Caki2 (cell line): ENCODE data around the gene NFATC3. TPM values are rescaled to one million over a fixed set of nuclear protein-coding genes. Genes with fewer than 3 reads are reported as not detected.

Experiments
- DNase-seq: peaks from one replicate; pipeline ENCODE4 v3.0.0-alpha.2; 2015; ENCODE audit warnings: low read depth
- in situ Hi-C: cut with HindIII; loops from 2 replicates; pipeline ENCODE4 v1.10.0; 2016; ENCODE audit warnings: low sequenced_read_pairs, low pct_unique_long_range_greater_than_20kb, mixed read lengths
- total RNA-seq: library from RNA; depleted of rRNA; stranded (reverse); fragments of >200 nt; shearing (Covaris generic); gene quantifications from 2 replicates; pipeline ENCODE4 v1.2.3, GENCODE V29; 2014; ENCODE audit warnings: low replicate concordance

NFATC3 gene
- total RNA-seq, 1 experiment from 2014 or later = 15.9 TPM

DNA sequence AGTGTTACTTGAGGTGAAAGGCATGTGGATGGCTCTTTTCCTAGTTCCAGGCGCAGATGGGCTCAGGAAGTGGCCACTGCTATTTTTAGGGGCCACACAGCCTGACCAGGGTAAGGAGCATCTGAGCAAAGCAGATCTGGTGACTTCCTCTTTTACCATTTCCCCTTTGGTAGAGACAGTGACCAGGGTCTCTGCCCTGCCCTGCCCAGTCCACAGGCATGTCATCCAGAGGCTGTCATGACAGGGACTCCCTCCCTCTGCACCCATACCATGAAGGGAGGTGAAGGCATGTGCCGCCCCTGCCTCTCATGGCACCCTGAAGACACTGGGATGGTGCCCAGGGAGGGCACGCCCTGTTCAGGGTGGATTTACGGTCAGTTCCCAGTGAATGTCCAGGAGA is 162.2 kb downstream of the NFATC3 start:
- in situ Hi-C loops = no loop called here
- DNase-seq = no peak

DNA sequence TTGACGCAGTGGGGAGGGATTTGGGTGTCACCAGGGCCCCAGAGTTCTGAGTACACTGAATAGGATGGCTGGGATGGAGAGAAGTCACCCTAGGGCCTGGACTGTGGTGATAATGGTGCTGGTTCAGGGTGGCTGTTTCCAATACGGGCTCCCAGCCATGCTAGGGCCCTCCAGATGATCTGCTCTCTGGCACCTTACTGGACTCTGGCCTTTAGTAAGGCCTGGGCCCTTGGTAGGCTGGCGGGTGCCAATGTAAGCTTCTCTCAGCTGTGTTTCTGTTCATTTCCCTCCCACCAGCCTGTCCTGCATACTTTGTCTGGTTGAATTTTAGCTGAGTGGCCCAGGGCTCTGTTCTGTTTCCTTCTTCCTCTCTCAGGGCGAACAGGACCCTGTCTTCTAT is 162.8 kb downstream of the NFATC3 start:
- no peak for DNase-seq
- in situ Hi-C loops = no loop called here

- in situ Hi-C loops = no loop called here
- DNase-seq = no peak
Observed at GRCh38 chr16:68249371-68249770, 164.2 kb downstream of the NFATC3 start.

GRCh38 chr16:68250951-68251350 is 165.8 kb downstream of the NFATC3 start:
- DNase-seq = no peak
- in situ Hi-C loops = no loop called here

- no peak for DNase-seq
- in situ Hi-C loops = no loop called here
Observed at GRCh38 chr16:68251832-68252231, 166.7 kb downstream of the NFATC3 start.

DNA sequence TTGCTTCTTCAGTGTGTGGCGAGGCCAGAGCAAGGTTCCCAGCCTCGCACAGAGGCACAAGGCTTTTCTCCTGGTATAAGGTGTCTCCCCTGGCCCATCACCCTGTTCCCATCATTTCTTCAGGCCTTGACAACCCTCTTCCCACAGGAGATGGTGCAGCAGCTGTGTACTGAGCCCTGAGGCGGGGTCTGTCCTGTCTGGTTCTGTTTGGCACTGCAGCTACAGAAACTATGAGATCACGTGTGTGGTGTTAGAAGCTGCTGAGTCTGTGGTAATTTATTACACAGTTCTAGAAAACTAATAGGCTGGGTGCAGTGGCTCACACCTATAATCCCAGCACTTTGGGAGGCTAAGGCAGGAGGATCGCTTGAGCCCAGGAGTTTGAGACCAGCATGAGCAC is 167.2 kb downstream of the NFATC3 start:
- in situ Hi-C loops = no loop called here

GRCh38 chr16:68253721-68254120 is 168.6 kb downstream of the NFATC3 start:
- DNase-seq = no peak
- in situ Hi-C loops = no loop called here

More for the DNA sequence above, 167.2 kb downstream of the NFATC3 start:
- DNase-seq = no peak

GRCh38 chr16:68255712-68256111 is 170.5 kb downstream of the NFATC3 start:
- DNase-seq = no peak
- in situ Hi-C loops = no loop called here

DNA sequence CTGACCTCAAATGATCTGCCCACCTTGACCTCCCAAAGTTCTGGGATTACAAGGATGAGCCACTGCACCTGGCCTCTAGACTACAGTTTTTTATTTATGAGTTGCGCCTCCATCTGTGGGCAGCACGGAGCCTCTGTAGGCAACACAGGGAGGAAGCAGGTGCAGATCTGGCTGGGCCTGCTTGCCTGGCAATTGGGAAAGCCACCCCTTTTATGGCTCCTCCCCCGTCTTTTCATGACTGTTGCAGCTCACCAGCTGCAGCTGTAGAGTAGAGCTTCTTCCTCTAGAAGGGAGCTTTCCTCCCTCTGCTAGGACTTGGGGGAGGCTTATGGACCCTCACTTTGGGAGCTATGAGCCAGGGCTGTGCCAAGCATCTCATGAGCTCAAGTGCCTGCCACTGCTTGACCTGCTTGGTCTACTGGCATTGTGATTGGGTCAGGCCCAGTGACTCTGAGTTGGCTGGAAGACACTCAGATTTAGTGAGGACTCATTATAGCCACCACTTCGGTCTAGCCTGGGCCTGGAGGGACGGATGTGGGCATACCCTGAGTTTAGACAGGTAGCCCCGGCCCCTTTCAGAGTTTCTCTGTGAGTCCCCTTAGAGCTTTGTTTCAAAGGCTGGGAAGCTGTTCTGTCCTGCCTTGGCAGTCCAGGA is 172.2 kb downstream of the NFATC3 start:
- no peak for DNase-seq
- in situ Hi-C loops = no loop called here

DNA sequence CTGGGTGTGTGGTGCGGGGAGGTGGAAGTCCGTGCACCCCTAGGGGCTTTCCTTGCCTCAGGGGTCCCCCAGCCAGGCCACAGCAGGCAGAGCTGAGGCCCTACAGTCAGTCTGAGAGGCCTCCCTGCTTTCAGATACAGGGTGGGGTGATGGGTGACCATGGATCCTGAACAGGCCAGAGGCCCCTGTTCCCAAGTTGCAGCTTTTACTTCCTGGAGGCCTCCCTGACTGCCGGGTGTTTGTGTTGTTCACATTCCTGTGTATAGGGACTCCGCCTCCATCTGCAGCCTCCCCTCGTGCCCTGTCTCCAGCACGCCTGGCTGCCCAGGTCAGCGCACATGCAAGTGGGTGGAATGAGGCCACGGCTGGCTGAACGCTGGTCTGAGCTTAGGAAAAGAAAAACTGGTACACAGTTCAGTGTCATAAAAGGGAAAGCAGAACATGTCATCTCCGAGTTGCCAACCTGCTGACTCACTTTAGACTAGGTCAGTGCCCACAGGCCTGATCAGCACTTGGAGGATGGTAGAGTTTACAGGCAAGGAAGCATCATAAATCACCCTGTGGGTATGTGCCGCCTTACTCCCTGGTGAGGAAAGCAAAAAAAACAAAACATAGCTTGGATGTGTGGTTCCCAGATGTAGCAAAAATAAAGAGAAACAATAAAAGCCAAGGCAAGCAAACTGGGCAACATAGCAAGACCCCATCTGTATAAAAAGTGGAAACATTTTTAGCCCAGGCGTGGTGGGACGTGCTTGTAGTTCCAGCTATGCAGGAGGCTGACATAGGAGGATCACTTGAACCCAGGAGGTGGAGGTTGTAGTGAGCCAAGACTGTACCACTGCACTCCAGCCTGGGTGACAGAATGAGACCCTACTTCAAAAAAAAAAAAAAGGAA is 173.0 kb downstream of the NFATC3 start:
- in situ Hi-C loops = no loop called here
- peak; percentile 100 for DNase-seq

- DNase-seq = no peak
- in situ Hi-C loops = no loop called here
Observed at GRCh38 chr16:68259007-68259825, 174.0 kb downstream of the NFATC3 start.

DNA sequence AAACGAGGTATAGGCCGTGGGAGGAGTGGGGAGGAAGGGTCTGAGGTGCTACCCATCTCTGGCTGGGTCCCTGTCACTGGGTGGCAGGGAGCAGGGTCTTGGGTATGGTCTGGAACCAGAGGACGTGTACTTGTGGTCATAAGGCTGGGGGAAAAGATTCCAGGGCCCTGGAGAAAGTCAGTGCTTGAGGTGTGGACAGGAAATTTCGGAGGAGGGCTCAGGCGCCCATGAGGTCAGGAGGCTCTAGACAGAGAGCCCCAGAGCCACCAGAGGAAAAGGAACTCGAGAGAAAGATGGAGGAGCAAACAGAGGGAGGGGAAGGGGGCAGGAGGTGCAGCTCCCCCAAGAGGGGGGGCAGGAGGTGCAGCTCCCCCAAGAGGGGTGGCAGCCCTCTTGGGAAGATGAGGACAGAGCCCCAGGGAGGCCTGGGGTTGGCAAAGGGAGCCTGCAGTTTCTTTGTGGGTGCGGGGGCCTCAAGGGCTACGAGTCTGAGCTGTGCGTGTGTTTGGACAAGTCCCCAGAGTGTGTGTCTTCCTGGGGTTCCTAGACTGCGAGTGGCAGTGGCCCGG is 178.5 kb downstream of the NFATC3 start:
- in situ Hi-C loops = no loop called here
- DNase-seq = no peak

- in situ Hi-C loops = no loop called here
Observed at GRCh38 chr16:68264128-68265077, 179.2 kb downstream of the NFATC3 start, which contains the start of gene SLC7A6. SLC7A6 (plus strand) TSS chr16:68264526; CDS start chr16:68274727, 10,201 bp downstream.

GRCh38 chr16:68265078-68265920 is 180.1 kb downstream of the NFATC3 start:
- in situ Hi-C loops = no loop called here
- peak; percentile 79 for DNase-seq

More at GRCh38 chr16:68264128-68265077, 179.2 kb downstream of the NFATC3 start, which contains the start of gene SLC7A6:
- DNase-seq = peak; percentile 61

DNA sequence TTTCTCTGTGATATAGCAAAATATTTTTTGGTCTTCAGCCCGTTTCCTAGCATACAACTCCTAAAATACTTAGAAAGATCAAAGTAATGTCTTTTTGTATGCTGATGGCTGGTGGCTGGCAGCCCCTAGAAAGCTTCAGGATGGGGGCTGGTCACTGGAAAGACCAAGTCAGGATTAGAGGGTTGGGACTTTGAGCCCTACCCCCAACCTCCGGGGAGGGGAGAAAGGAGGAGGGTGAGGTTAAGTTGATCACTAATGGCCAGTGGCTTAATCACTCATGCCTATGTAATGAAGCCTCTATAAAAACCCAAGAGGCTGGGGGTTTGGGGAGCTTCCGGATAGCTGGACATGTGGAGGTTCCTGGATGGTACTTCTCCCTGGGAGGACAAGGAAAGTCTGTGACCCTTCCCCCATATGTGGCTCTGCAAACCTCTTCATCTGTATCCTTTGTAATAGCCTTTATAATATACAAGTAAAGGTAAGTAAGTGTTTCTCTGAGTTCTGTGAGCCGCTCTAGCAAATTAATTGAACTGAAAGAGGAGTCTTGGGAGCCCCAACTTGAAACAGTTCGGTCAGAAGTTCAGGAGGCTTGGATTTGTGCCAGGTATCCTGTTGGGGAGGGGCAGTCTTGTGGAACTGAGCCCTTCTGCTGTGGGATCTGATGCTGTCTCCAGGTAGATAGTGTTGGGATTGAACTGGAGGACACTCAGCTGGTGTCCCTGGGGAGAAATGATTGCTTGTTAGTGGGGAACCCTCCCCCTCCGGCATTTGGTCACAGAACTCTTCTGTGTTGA is 182.6 kb downstream of the NFATC3 start:
- DNase-seq = no peak
- in situ Hi-C loops = no loop called here

- in situ Hi-C loops = no loop called here
- DNase-seq = no peak
Observed at GRCh38 chr16:68269793-68270192, 184.6 kb downstream of the NFATC3 start.
